A549 (cell line): ENCODE measurements around the gene ERN1. TPM values are rescaled to one million over a fixed set of nuclear protein-coding genes. Genes with fewer than 3 reads are reported as not detected.
"Not testable (repeated sequence)": the region's sequence is repeated elsewhere in the genome, so short reads cannot be mapped to it uniquely, and the experiment has no call there.

Experiments
- ATAC-seq, 2 experiments: fragments of 200-7000 bp in 1 of 2; fragments of >200 bp in 1 of 2; cut with Nextera tagmentation in 1 of 2; cut with Tn5 transposase in 1 of 2; 3 replicates each; pipeline versions ENCODE4 v1.8.0 to v1.9.1; 2018 to 2020; ENCODE audit warnings: mild to moderate bottlenecking in 1 of 2, moderate library complexity in 1 of 2
- CTCF ChIA-PET: fragments of 300-600 bp; sonication (Branson Sonifier 250); formaldehyde crosslinking; extraction: SDS; loops from one replicate; lab custom pipeline; 2021; ENCODE audit warnings: antibody characterized with exemption, inconsistent platforms; lab: Yijun Ruan, JAX
- POLR2A ChIA-PET: fragments of 350-600 bp; formaldehyde crosslinking; extraction: SDS; loops from one replicate; lab custom pipeline; 2021; ENCODE audit warnings: antibody characterized with exemption, inconsistent platforms; lab: Yijun Ruan, JAX
- DNase-seq, 2 experiments: peaks; one replicate each; pipeline versions ENCODE4 v3.0.0 to v3.0.0-alpha.2; 2011 to 2016; ENCODE audit warnings: low read depth in 1 of 2, low spot score in 1 of 2
- FAIRE-seq: peaks from 2 replicates; lab custom pipeline; 2011; peaks lifted over from hg19 to GRCh38; lab: Jason Lieb, UNC
- H3K27ac ChIP-seq, 2 experiments: fragments of >200 bp; sonication (Bioruptor Twin); formaldehyde crosslinking; 3 replicates each; pipeline ENCODE4 v1.5.1; 2016 to 2017
- H3K4me1 ChIP-seq: fragments of >200 bp; sonication (Bioruptor Twin); formaldehyde crosslinking; 3 replicates; pipeline ENCODE4 v1.6.1; 2016
- H3K4me2 ChIP-seq: fragments of >200 bp; sonication (Bioruptor Twin); formaldehyde crosslinking; 3 replicates; pipeline ENCODE4 v1.6.1; 2016
- H3K4me3 ChIP-seq: fragments of >200 bp; sonication (Bioruptor Twin); formaldehyde crosslinking; 3 replicates; pipeline ENCODE4 v1.5.1; 2016
- H3K9me3 ChIP-seq: fragments of >200 bp; sonication (Bioruptor Twin); formaldehyde crosslinking; 3 replicates; pipeline ENCODE4 v1.6.1; 2016
- BHLHE40 ChIP-seq: IDR thresholded peaks from 2 replicates; pipeline ENCODE4 v1.6.1; 2012; ENCODE audit warnings: low read depth, low read length, inconsistent platforms
- CBX8 ChIP-seq: fragments of 200-600 bp; sonication (generic); IDR thresholded peaks from 2 replicates; pipeline ENCODE4 v1.6.1; 2016
- CHD2 ChIP-seq: fragments of 150-350 bp; IDR thresholded peaks from 2 replicates; pipeline ENCODE4 v1.6.1; 2014; ENCODE audit warnings: low read length; ENCODE audit not compliant: partially characterized antibody
- EP300 ChIP-seq, 2 experiments: fragments of >200 bp; sonication (Bioruptor Twin); formaldehyde crosslinking; IDR thresholded peaks; 2 replicates in 1 of 2; 3 replicates in 1 of 2; pipeline ENCODE4 v1.6.1; 2016 to 2017
- FOSB ChIP-seq: fragments of 250-450 bp; sonication (Bioruptor Pico); IDR thresholded peaks from 2 replicates; pipeline ENCODE4 v1.5.0; 2020; ENCODE audit warnings: mild to moderate bottlenecking, moderate library complexity
- HOXA7 ChIP-seq: fragments of 250-450 bp; sonication (Bioruptor Pico); IDR thresholded peaks from 2 replicates; pipeline ENCODE4 v1.5.0; 2020; ENCODE audit warnings: mild to moderate bottlenecking, moderate library complexity
- HOXB5 ChIP-seq: fragments of 250-450 bp; sonication (Bioruptor Pico); IDR thresholded peaks from 2 replicates; pipeline ENCODE4 v1.5.0; 2020; ENCODE audit warnings: mild to moderate bottlenecking, moderate library complexity
- NPAS2 ChIP-seq: fragments of 250-450 bp; sonication (Bioruptor Pico); IDR thresholded peaks from 2 replicates; pipeline ENCODE4 v1.8.0; 2022; ENCODE audit warnings: mild to moderate bottlenecking, moderate library complexity, borderline replicate concordance
- RFX5 ChIP-seq: fragments of 450-650 bp; IDR thresholded peaks from 2 replicates; pipeline ENCODE4 v1.7.1; 2014; ENCODE audit warnings: antibody characterized with exemption, mild to moderate bottlenecking, moderate library complexity
- RNF2 ChIP-seq: fragments of 200-600 bp; sonication (generic); IDR thresholded peaks from 2 replicates; pipeline ENCODE4 v1.6.1; 2016; ENCODE audit warnings: low read depth, mild to moderate bottlenecking, antibody characterized with exemption, moderate library complexity, borderline replicate concordance
- SMC3 ChIP-seq: fragments of >200 bp; sonication (Bioruptor Twin); formaldehyde crosslinking; IDR thresholded peaks from 3 replicates; pipeline ENCODE4 v1.6.1; 2018; ENCODE audit warnings: inconsistent platforms
- TFCP2L1 ChIP-seq: fragments of 250-450 bp; sonication (Bioruptor Pico); IDR thresholded peaks from 2 replicates; pipeline ENCODE4 v1.5.0; 2021; ENCODE audit warnings: mild to moderate bottlenecking
- TP53 ChIP-seq: fragments of 250-450 bp; sonication (Bioruptor Pico); IDR thresholded peaks from 2 replicates; pipeline ENCODE4 v1.5.0; 2021; ENCODE audit warnings: mild to moderate bottlenecking, moderate library complexity
- WGBS: methylation state at CpG from one replicate; pipeline ENCODE4 v1.1.6; 2017; ENCODE audit errors: missing lambda C conversion rate; 5-methylcytosine and 5-hydroxymethylcytosine counted together
- polyA plus RNA-seq, 4 experiments: library from polyadenylated mRNA; depleted of rRNA in 3 of 4; stranded (reverse); fragments of >200 nt; fragmentation: RNase III in 1 of 4; extraction: RNeasy Plus Mini Kit Qiagen cat#74134 plus additional on column Dnase treatment in 1 of 4; gene quantifications; 2 replicates in 3 of 4; 3 replicates in 1 of 4; pipeline ENCODE4 v1.2.3, GENCODE V29; 2011 to 2017
- TF ChIP-seq, protein P1 (sequence below): fragments of >200 bp; sonication (Bioruptor Twin); formaldehyde crosslinking; IDR thresholded peaks from 3 replicates; pipeline ENCODE4 v1.5.1; 2016
- TF ChIP-seq, protein P2 (sequence below): fragments of 250-450 bp; sonication (Bioruptor Pico); IDR thresholded peaks from 2 replicates; pipeline ENCODE4 v1.5.0; 2020; ENCODE audit warnings: low read depth, mild to moderate bottlenecking, moderate library complexity
- TF ChIP-seq, protein P3 (sequence below): fragments of >200 bp; sonication (Bioruptor Twin); formaldehyde crosslinking; IDR thresholded peaks from 3 replicates; pipeline ENCODE4 v1.6.1; 2016

The ERN1 gene
- polyA plus RNA-seq, 2 of the 4 experiments (the other 2 are of a cell fraction), result 4.1 to 19.8 TPM

DNA sequence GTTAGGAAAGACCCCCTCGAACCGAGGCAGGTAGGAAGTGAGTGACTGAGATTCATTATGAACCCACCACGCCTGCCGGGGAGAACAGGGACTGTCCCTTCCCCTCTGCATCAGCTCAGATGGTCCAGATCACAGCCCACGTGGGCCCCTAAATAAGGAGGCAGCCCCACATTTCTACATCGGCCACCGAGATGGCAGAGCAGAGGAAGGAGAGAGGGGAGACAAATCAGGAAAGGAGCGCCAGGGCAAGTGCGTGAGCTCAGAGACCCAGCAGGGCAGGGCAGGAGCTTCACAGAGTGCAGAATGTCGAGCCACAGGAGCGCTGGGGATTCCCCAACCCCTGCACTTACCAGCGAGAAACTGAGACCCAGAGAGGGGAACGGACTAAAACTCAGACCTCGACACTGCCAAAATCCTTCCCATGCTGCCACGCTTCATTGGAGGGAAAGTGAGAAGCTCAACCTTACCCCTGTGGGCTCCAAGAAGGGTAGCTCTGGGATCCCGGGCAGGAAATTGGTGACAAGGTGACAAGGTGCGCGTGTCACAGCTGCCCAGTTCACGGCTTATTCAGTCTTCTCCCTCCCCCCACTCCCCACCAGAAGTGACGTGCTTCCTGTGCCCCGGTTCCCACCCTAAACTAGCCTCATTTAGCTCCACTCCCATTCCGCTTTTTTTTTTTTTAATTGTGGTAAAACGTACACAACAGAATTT is 109.7 kb downstream of the ERN1 start, which contains the start of gene ICAM2:
ICAM2 (minus strand) TSS at position 578 of the 711 bp plus-strand sequence. CDS start 13,942 bp downstream, outside the sequence.
- Histone ChIP-seq H3K4me2 (no peak within 1 kb of the TSS), H3K4me1 (no peaks in the 10 kb centered on the region), H3K4me3 (no peak within 1 kb of the TSS), H3K27ac (no peak within 1 kb of the TSS), H3K9me3 (no peaks in the 10 kb centered on the region)
- TF ChIP-seq FOSB (CRISPR knock-in tag), result no peak
- WGBS, result 59% methylated on average over 23 of the region's 23 CpGs
- ChIA-PET POLR2A (interaction anchor here (0.8 kb wide), 1 partner anchor 125 kb away, joined by 5 read pairs; no protein-coding TSS in a partner anchor), CTCF (interaction anchor here (0.6 to 16.1 kb wide), 17 partner anchors 9 to 587 kb away, joined by 3 to 386 read pairs (median 4); partner anchors contain the start of genes CSHL1 and GH1)
- no peak for DNase-seq
- ATAC-seq, result peak in 1 of 2 experiments; percentile 33; a peak in 2 of 6 replicates
- FAIRE-seq, result no peak

DNA sequence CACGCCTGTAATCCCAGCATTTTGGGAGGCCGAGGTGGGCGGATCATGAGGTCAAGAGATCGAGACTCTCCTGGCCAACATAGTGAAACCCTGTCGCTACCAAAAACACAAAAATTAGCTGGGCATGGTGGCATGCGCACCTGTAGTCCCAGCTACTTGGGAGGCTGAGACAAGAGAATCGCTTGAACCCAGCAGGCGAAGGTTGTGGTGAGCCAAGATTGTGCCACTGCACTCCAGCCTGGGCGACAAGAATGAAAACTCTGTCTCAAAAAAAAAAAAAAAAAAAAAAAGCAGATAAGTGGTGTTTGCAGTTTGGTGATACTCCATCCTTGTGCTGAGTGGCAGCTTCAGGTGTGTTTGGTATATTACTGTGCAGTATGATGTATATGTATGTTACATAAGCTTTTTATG is 110.4 kb downstream of the ERN1 start:
- H3K4me3 ChIP-seq, H3K9me3 ChIP-seq, FAIRE-seq, DNase-seq, POLR2A ChIA-PET, ATAC-seq, H3K4me2 ChIP-seq, H3K27ac ChIP-seq, H3K4me1 ChIP-seq: not testable (repeated sequence)
- 72% methylated on average over 9 of the region's 9 CpGs for WGBS
- CTCF ChIA-PET, result interaction anchor here (1.0 to 16.1 kb wide), 10 partner anchors 10 to 302 kb away, joined by 3 to 386 read pairs (median 9); partner anchors contain the start of genes CSHL1 and GH1

DNA sequence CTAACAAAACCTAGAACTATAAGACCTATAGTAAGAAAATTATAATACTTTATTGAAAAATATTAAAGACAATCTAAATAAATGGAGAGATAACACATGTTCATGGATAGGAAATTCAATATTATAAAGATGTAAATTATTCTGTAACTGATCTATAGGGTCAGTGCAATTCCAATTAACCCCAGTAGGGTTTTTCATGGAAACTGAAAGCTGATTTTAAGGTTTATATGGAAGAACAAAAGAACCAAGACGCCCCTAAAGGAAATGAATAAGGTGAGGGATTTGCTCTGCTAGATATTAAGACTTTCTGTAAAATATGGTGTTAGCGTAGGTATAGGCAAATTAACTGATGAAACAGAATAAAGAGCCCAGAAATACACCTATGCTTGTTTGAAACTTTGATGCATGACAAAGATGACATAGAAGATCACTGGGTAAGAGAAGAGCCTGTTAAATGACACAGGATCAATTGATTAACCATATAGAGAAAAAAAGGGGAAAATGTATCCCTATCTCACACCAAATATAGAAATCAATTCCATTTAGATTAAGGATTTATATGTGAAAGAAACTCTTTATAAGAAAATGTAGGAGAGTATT is 112.5 kb downstream of the ERN1 start:
- no peaks in the 10 kb centered on the region for H3K4me1 ChIP-seq
- FAIRE-seq (no peak), DNase-seq (no peak), ATAC-seq (0 out of 6 replicates have a peak, but pooled peaks of 1 of the 2 experiments have one; percentile 38)
- no peak overlapping the region for H3K27ac ChIP-seq
- H3K4me2 ChIP-seq, result no peak overlapping the region
- ChIA-PET CTCF (interaction anchor here (0.7 to 16.1 kb wide), 19 partner anchors 8 to 129 kb away, joined by 3 to 386 read pairs (median 4); partner anchors contain the start of genes CSHL1 and GH1), POLR2A (interaction anchor here (1.3 kb wide), 1 partner anchor 128 kb away, joined by 4 read pairs; no protein-coding TSS in a partner anchor)
- H3K9me3 ChIP-seq, result no peaks in the 10 kb centered on the region
- 49% methylated on average over 2 of the region's 2 CpGs for WGBS
- no peak for TF ChIP-seq RFX5
- TF ChIP-seq SMC3, result no peak
- no peak for TF ChIP-seq HOXB5 (CRISPR knock-in tag)
- no peak for TF ChIP-seq CBX8
- TF ChIP-seq HOXA7, result no peak
- TF ChIP-seq, protein P1, sequence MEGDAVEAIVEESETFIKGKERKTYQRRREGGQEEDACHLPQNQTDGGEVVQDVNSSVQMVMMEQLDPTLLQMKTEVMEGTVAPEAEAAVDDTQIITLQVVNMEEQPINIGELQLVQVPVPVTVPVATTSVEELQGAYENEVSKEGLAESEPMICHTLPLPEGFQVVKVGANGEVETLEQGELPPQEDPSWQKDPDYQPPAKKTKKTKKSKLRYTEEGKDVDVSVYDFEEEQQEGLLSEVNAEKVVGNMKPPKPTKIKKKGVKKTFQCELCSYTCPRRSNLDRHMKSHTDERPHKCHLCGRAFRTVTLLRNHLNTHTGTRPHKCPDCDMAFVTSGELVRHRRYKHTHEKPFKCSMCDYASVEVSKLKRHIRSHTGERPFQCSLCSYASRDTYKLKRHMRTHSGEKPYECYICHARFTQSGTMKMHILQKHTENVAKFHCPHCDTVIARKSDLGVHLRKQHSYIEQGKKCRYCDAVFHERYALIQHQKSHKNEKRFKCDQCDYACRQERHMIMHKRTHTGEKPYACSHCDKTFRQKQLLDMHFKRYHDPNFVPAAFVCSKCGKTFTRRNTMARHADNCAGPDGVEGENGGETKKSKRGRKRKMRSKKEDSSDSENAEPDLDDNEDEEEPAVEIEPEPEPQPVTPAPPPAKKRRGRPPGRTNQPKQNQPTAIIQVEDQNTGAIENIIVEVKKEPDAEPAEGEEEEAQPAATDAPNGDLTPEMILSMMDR, result no peak
- TF ChIP-seq TFCP2L1 (CRISPR knock-in tag), result no peak
- TF ChIP-seq BHLHE40, result no peak
- no peak for TF ChIP-seq EP300 (IDR thresholded peaks at IDR 0.05)
- no peak for TF ChIP-seq CHD2
- no peak for TF ChIP-seq RNF2
- TF ChIP-seq, protein P2, sequence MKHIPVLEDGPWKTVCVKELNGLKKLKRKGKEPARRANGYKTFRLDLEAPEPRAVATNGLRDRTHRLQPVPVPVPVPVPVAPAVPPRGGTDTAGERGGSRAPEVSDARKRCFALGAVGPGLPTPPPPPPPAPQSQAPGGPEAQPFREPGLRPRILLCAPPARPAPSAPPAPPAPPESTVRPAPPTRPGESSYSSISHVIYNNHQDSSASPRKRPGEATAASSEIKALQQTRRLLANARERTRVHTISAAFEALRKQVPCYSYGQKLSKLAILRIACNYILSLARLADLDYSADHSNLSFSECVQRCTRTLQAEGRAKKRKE (CRISPR knock-in tag), result no peak
- TF ChIP-seq, protein P3, sequence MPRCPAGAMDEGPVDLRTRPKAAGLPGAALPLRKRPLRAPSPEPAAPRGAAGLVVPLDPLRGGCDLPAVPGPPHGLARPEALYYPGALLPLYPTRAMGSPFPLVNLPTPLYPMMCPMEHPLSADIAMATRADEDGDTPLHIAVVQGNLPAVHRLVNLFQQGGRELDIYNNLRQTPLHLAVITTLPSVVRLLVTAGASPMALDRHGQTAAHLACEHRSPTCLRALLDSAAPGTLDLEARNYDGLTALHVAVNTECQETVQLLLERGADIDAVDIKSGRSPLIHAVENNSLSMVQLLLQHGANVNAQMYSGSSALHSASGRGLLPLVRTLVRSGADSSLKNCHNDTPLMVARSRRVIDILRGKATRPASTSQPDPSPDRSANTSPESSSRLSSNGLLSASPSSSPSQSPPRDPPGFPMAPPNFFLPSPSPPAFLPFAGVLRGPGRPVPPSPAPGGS, result no peak
- no peak for TF ChIP-seq NPAS2 (CRISPR knock-in tag)
- no peak for TF ChIP-seq TP53 (CRISPR knock-in tag)
- H3K4me3 ChIP-seq, result no peak overlapping the region
